ENCODE results near the gene ARL3.

DNA sequence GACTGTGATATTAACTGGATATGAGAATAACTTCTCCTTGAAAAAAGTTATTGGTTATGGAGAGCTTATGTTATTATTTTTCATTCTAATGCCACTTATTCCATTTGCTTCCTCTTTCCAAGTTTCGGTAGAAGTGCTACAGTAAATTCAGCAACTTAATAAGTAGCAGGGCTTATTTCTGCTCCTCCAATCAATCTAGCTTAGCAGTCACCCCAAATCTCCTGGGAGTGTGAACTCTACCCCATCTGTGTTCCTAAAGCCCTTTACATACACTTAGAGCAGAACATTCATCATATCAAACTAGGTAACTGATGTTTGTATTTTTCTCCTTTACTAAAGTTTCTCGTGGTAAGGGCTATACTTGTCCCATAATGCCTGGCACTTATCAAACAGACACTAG is 8.7 kb downstream of the ARL3 start:
- TF ChIP-seq, protein P1, sequence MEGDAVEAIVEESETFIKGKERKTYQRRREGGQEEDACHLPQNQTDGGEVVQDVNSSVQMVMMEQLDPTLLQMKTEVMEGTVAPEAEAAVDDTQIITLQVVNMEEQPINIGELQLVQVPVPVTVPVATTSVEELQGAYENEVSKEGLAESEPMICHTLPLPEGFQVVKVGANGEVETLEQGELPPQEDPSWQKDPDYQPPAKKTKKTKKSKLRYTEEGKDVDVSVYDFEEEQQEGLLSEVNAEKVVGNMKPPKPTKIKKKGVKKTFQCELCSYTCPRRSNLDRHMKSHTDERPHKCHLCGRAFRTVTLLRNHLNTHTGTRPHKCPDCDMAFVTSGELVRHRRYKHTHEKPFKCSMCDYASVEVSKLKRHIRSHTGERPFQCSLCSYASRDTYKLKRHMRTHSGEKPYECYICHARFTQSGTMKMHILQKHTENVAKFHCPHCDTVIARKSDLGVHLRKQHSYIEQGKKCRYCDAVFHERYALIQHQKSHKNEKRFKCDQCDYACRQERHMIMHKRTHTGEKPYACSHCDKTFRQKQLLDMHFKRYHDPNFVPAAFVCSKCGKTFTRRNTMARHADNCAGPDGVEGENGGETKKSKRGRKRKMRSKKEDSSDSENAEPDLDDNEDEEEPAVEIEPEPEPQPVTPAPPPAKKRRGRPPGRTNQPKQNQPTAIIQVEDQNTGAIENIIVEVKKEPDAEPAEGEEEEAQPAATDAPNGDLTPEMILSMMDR (conservative IDR thresholded peaks at IDR 0.05 in 1 of 2, IDR thresholded peaks at IDR 0.05 in 1 of 2; ENCODE audit: low read depth in 1 of 2, low read length in 2 of 2) = no peak
- no peak for TF ChIP-seq EZH2 (IDR thresholded peaks at IDR 0.05; ENCODE audit: low read length, missing control alignments)
